ENCODE results near the gene VSTM1.

The VSTM1 gene

GRCh38 chr19:54073829-54074228 lies 10.1 kb upstream of the VSTM1 start:
- no peak for TF ChIP-seq TAF1 (IDR thresholded peaks at IDR 0.05; ENCODE audit: borderline replicate concordance, insufficient read depth, low read length)
- TF ChIP-seq REST (IDR thresholded peaks at IDR 0.05; ENCODE audit: insufficient read depth in 1 of 2, low read depth in 2 of 2, low read length in 2 of 2), result no peak
- TF ChIP-seq FOXP2 (optimal IDR thresholded peaks at IDR 0.05; ENCODE audit: borderline replicate concordance, extremely low read depth, extremely low read length, insufficient read depth), result no peak
- TF ChIP-seq POLR2AphosphoS5 (IDR thresholded peaks at IDR 0.05; ENCODE audit: low read depth, low read length), result no peak
- TF ChIP-seq SIN3A (IDR thresholded peaks at IDR 0.05; ENCODE audit: borderline replicate concordance, insufficient read depth, low read length), result no peak

- TF ChIP-seq POLR2AphosphoS5 (IDR thresholded peaks at IDR 0.05; ENCODE audit: low read depth, low read length) (no peak), SIN3A (IDR thresholded peaks at IDR 0.05; ENCODE audit: borderline replicate concordance, insufficient read depth, low read length) (no peak), FOXP2 (optimal IDR thresholded peaks at IDR 0.05; ENCODE audit: borderline replicate concordance, extremely low read depth, extremely low read length, insufficient read depth) (no peak), TAF1 (IDR thresholded peaks at IDR 0.05; ENCODE audit: borderline replicate concordance, insufficient read depth, low read length) (no peak), REST (IDR thresholded peaks at IDR 0.05; ENCODE audit: insufficient read depth in 1 of 2, low read depth in 2 of 2, low read length in 2 of 2) (no peak)
Observed at GRCh38 chr19:54069470-54069869, 5.8 kb upstream of the VSTM1 start.

- no peak for TF ChIP-seq FOXP2 (optimal IDR thresholded peaks at IDR 0.05; ENCODE audit: borderline replicate concordance, extremely low read depth, extremely low read length, insufficient read depth)
- no peak for TF ChIP-seq TAF1 (IDR thresholded peaks at IDR 0.05; ENCODE audit: borderline replicate concordance, insufficient read depth, low read length)
- TF ChIP-seq REST (IDR thresholded peaks at IDR 0.05; ENCODE audit: insufficient read depth in 1 of 2, low read depth in 2 of 2, low read length in 2 of 2), result no peak
- TF ChIP-seq POLR2AphosphoS5 (IDR thresholded peaks at IDR 0.05; ENCODE audit: low read depth, low read length), result no peak
- no peak for TF ChIP-seq SIN3A (IDR thresholded peaks at IDR 0.05; ENCODE audit: borderline replicate concordance, insufficient read depth, low read length)
Observed at GRCh38 chr19:54062643-54063042, 1.1 kb downstream of the VSTM1 start.

- TF ChIP-seq SIN3A (IDR thresholded peaks at IDR 0.05; ENCODE audit: borderline replicate concordance, insufficient read depth, low read length), result no peak
Observed at GRCh38 chr19:54047616-54048015, 16.1 kb downstream of the VSTM1 start.

- TF ChIP-seq FOXP2 (optimal IDR thresholded peaks at IDR 0.05; ENCODE audit: borderline replicate concordance, extremely low read depth, extremely low read length, insufficient read depth) (no peak), POLR2AphosphoS5 (IDR thresholded peaks at IDR 0.05; ENCODE audit: low read depth, low read length) (no peak), TAF1 (IDR thresholded peaks at IDR 0.05; ENCODE audit: borderline replicate concordance, insufficient read depth, low read length) (no peak), SIN3A (IDR thresholded peaks at IDR 0.05; ENCODE audit: borderline replicate concordance, insufficient read depth, low read length) (no peak), REST (IDR thresholded peaks at IDR 0.05; ENCODE audit: insufficient read depth in 1 of 2, low read depth in 2 of 2, low read length in 2 of 2) (no peak)
Observed at GRCh38 chr19:54045771-54046170, 17.9 kb downstream of the VSTM1 start.

All from PFSK-1 (cell line).